ENCODE measurements around the gene SLIT1.

The SLIT1 gene

GRCh38 chr10:97075961-97076525, 109.7 kb downstream of the SLIT1 start:
- no peak for DNase-seq (ENCODE audit: low spot score)
- no peaks in the 10 kb centered on the region for H3K27me3 ChIP-seq (ENCODE audit: insufficient read depth, poor library complexity, severe bottlenecking)

GRCh38 chr10:97075421-97075820, 110.3 kb downstream of the SLIT1 start:
- H3K4me3 ChIP-seq (ENCODE audit: severe bottlenecking) = no peak overlapping the region
- no peak for DNase-seq (ENCODE audit: low spot score)
- no peak overlapping the region for H3K27ac ChIP-seq (ENCODE audit: poor library complexity, severe bottlenecking)
- no peaks in the 10 kb centered on the region for H3K36me3 ChIP-seq (ENCODE audit: low read depth)
- ATAC-seq (ENCODE audit: low read depth) = no peak
- no peaks in the 10 kb centered on the region for H3K9me3 ChIP-seq (ENCODE audit: severe bottlenecking)
- H3K27me3 ChIP-seq (ENCODE audit: insufficient read depth, poor library complexity, severe bottlenecking) = no peaks in the 10 kb centered on the region
- TF ChIP-seq CTCF (IDR thresholded peaks at IDR 0.05; ENCODE audit: poor library complexity, severe bottlenecking) = no peak
- H3K4me1 ChIP-seq (ENCODE audit: insufficient read depth, poor library complexity, severe bottlenecking) = no peaks in the 10 kb centered on the region

More at GRCh38 chr10:97075961-97076525, 109.7 kb downstream of the SLIT1 start:
- H3K27ac ChIP-seq (ENCODE audit: poor library complexity, severe bottlenecking) = no peak overlapping the region
- H3K4me1 ChIP-seq (ENCODE audit: insufficient read depth, poor library complexity, severe bottlenecking) = no peaks in the 10 kb centered on the region
- no peaks in the 10 kb centered on the region for H3K9me3 ChIP-seq (ENCODE audit: severe bottlenecking)
- no peak for TF ChIP-seq CTCF (IDR thresholded peaks at IDR 0.05; ENCODE audit: poor library complexity, severe bottlenecking)
- ATAC-seq (ENCODE audit: low read depth) = no peak
- no peaks in the 10 kb centered on the region for H3K36me3 ChIP-seq (ENCODE audit: low read depth)
- no peak overlapping the region for H3K4me3 ChIP-seq (ENCODE audit: severe bottlenecking)

- no peak for ATAC-seq (ENCODE audit: low read depth)
- no peak overlapping the region for H3K27ac ChIP-seq (ENCODE audit: poor library complexity, severe bottlenecking)
These were observed 111.3 kb downstream of the SLIT1 start for GRCh38 chr10:97074256-97075145.

GRCh38 chr10:97072851-97073665, 112.7 kb downstream of the SLIT1 start:
- ATAC-seq (ENCODE audit: low read depth) (peak; percentile 73), DNase-seq (ENCODE audit: low spot score) (no peak)
- Histone ChIP-seq H3K9me3 (ENCODE audit: severe bottlenecking) (no peaks in the 10 kb centered on the region), H3K27ac (ENCODE audit: poor library complexity, severe bottlenecking) (no peak overlapping the region), H3K4me3 (ENCODE audit: severe bottlenecking) (no peak overlapping the region), H3K27me3 (ENCODE audit: insufficient read depth, poor library complexity, severe bottlenecking) (no peaks in the 10 kb centered on the region), H3K36me3 (ENCODE audit: low read depth) (no peaks in the 10 kb centered on the region), H3K4me1 (ENCODE audit: insufficient read depth, poor library complexity, severe bottlenecking) (no peaks in the 10 kb centered on the region)
- peak; percentile 88 for TF ChIP-seq CTCF (IDR thresholded peaks at IDR 0.05; ENCODE audit: poor library complexity, severe bottlenecking)

More at GRCh38 chr10:97074256-97075145, 111.3 kb downstream of the SLIT1 start:
- DNase-seq (ENCODE audit: low spot score) = no peak
- Histone ChIP-seq H3K9me3 (ENCODE audit: severe bottlenecking) (no peaks in the 10 kb centered on the region), H3K4me3 (ENCODE audit: severe bottlenecking) (no peak overlapping the region), H3K36me3 (ENCODE audit: low read depth) (no peaks in the 10 kb centered on the region), H3K4me1 (ENCODE audit: insufficient read depth, poor library complexity, severe bottlenecking) (no peaks in the 10 kb centered on the region), H3K27me3 (ENCODE audit: insufficient read depth, poor library complexity, severe bottlenecking) (no peaks in the 10 kb centered on the region)
- no peak for TF ChIP-seq CTCF (IDR thresholded peaks at IDR 0.05; ENCODE audit: poor library complexity, severe bottlenecking)

Data from RWPE2 (cell line).